Measurements from ENCODE around the gene VAV3. TPM values are rescaled to one million over a fixed set of nuclear protein-coding genes. Genes with fewer than 3 reads are reported as not detected.

The VAV3 gene
- total RNA-seq, 4 donors from 2014 or later, result 0.33 to 12.1 (median 0.47) TPM

DNA sequence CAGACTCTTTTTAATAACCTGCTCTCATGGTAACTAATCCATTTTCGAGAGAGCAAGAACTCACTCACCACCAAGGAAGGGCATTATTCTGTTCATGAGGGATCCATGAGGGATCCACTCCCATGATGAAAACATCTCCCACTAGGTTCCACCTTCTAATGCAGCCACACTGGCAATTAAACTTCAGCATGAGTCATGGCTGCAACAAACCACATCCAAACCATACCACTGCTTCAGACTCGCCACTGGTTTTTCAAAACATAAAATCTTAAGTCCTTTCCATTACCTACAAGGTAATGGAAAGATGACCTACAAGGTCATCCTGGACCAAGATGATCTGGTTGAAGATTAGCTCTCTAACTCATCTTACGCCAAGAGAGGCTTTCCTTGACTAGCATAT lies 405.1 kb downstream of the VAV3 start:
- Histone ChIP-seq H3K4me1 (no peaks in the 10 kb centered on the region), H3K36me3 (no peaks in the 10 kb centered on the region), H3K27ac (no peak overlapping the region), H3K4me3 (no peak overlapping the region), H3K9me3 (no peaks in the 10 kb centered on the region), H3K27me3 (no peaks in the 10 kb centered on the region)
- in situ Hi-C loops (cut with MboI; ENCODE audit: low sequenced_read_pairs in 4 of 4) (no loop called here), intact Hi-C loops (cut with DNase I; ENCODE audit: low total_unique reads) (no loop called here)
- TF ChIP-seq, protein P1, sequence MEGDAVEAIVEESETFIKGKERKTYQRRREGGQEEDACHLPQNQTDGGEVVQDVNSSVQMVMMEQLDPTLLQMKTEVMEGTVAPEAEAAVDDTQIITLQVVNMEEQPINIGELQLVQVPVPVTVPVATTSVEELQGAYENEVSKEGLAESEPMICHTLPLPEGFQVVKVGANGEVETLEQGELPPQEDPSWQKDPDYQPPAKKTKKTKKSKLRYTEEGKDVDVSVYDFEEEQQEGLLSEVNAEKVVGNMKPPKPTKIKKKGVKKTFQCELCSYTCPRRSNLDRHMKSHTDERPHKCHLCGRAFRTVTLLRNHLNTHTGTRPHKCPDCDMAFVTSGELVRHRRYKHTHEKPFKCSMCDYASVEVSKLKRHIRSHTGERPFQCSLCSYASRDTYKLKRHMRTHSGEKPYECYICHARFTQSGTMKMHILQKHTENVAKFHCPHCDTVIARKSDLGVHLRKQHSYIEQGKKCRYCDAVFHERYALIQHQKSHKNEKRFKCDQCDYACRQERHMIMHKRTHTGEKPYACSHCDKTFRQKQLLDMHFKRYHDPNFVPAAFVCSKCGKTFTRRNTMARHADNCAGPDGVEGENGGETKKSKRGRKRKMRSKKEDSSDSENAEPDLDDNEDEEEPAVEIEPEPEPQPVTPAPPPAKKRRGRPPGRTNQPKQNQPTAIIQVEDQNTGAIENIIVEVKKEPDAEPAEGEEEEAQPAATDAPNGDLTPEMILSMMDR (IDR thresholded peaks at IDR 0.05 in 4 of 5, conservative IDR thresholded peaks at IDR 0.05 in 1 of 5), result no peak
- no peak for TF ChIP-seq POLR2A (IDR thresholded peaks at IDR 0.05)
- no peak for DNase-seq
- ATAC-seq, result no peak

- ATAC-seq (no peak), DNase-seq (no peak)
- Histone ChIP-seq H3K27ac (no peak overlapping the region), H3K4me1 (no peaks in the 10 kb centered on the region), H3K27me3 (no peaks in the 10 kb centered on the region), H3K9me3 (no peaks in the 10 kb centered on the region), H3K36me3 (no peaks in the 10 kb centered on the region), H3K4me3 (no peak overlapping the region)
- in situ Hi-C loops (cut with MboI; ENCODE audit: low sequenced_read_pairs in 4 of 4) (no loop called here), intact Hi-C loops (cut with DNase I; ENCODE audit: low total_unique reads) (no loop called here)
- TF ChIP-seq, protein P1 (IDR thresholded peaks at IDR 0.05 in 4 of 5, conservative IDR thresholded peaks at IDR 0.05 in 1 of 5), result no peak
- TF ChIP-seq POLR2A (IDR thresholded peaks at IDR 0.05), result no peak
Observed at GRCh38 chr1:107557095-107557494, 407.9 kb downstream of the VAV3 start.

GRCh38 chr1:107555578-107555977 lies 409.4 kb downstream of the VAV3 start:
- H3K36me3 ChIP-seq, result no peaks in the 10 kb centered on the region
- in situ Hi-C loops (cut with MboI; ENCODE audit: low sequenced_read_pairs in 4 of 4), result no loop called here
- H3K9me3 ChIP-seq, result no peaks in the 10 kb centered on the region
- intact Hi-C loops (cut with DNase I; ENCODE audit: low total_unique reads), result no loop called here
- H3K4me1 ChIP-seq, result no peaks in the 10 kb centered on the region
- no peak overlapping the region for H3K4me3 ChIP-seq
- no peak for ATAC-seq
- TF ChIP-seq POLR2A (IDR thresholded peaks at IDR 0.05), result no peak
- TF ChIP-seq, protein P1 (IDR thresholded peaks at IDR 0.05 in 4 of 5, conservative IDR thresholded peaks at IDR 0.05 in 1 of 5), result no peak
- no peaks in the 10 kb centered on the region for H3K27me3 ChIP-seq
- DNase-seq, result no peak
- H3K27ac ChIP-seq, result no peak overlapping the region

DNA sequence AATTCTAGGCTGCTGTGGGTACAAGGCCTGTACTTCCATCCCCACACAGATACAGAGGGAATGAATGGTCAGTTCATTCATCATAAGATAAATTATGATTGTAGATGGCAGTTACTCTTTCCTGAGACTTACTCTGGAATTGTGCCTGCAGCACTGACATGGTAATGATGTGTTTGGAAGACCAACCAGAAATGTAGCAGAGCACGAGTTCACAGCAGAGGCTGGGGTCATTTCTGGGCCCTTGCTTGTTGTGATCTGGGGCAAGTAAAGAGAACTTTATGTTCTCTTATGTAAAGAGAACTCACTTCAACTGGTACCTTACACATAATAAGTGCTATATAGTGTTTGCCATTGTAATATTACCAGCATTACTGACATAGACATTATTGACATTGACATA lies 412.2 kb downstream of the VAV3 start:
- in situ Hi-C loops (cut with MboI; ENCODE audit: low sequenced_read_pairs in 4 of 4) (no loop called here), intact Hi-C loops (cut with DNase I; ENCODE audit: low total_unique reads) (no loop called here)
- DNase-seq (no peak), ATAC-seq (no peak)
- no peaks in the 10 kb centered on the region for H3K36me3 ChIP-seq
- H3K9me3 ChIP-seq, result no peaks in the 10 kb centered on the region
- no peak overlapping the region for H3K4me3 ChIP-seq
- TF ChIP-seq POLR2A (IDR thresholded peaks at IDR 0.05), result no peak
- TF ChIP-seq, protein P1 (IDR thresholded peaks at IDR 0.05 in 4 of 5, conservative IDR thresholded peaks at IDR 0.05 in 1 of 5), result no peak
- H3K27ac ChIP-seq, result no peak overlapping the region
- no peaks in the 10 kb centered on the region for H3K27me3 ChIP-seq
- H3K4me1 ChIP-seq, result no peaks in the 10 kb centered on the region

DNA sequence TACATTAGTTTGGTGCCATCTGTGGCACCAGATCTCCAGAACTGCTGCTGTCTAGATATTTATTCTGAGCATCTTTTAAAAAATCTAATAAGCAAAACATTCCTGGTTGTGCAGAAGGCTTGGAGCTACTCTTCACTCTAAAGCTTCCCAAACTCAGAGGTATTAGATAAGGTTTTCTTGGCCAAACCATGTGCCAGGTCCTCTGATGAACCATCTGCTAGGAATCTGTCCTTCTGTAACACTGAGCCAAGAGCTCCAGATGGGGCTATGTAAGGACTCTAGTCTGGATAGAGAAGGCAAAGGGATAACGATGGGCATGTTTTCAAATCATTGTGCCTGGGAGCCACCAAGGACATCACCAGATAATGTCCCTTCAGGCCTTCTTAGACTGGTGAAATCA lies 413.5 kb downstream of the VAV3 start:
- Histone ChIP-seq H3K36me3 (no peaks in the 10 kb centered on the region), H3K4me1 (no peaks in the 10 kb centered on the region), H3K4me3 (no peak overlapping the region), H3K27ac (no peak overlapping the region), H3K27me3 (no peaks in the 10 kb centered on the region), H3K9me3 (no peaks in the 10 kb centered on the region)
- no peak for TF ChIP-seq POLR2A (IDR thresholded peaks at IDR 0.05)
- TF ChIP-seq, protein P1 (IDR thresholded peaks at IDR 0.05 in 4 of 5, conservative IDR thresholded peaks at IDR 0.05 in 1 of 5), result no peak
- intact Hi-C loops (cut with DNase I; ENCODE audit: low total_unique reads) (no loop called here), in situ Hi-C loops (cut with MboI; ENCODE audit: low sequenced_read_pairs in 4 of 4) (no loop called here)
- no peak for DNase-seq
- ATAC-seq, result no peak

Data from gastrocnemius medialis (tissue), 4 donors.